ENCODE measurements around the gene MYCN.

- TF ChIP-seq CTCF (optimal IDR thresholded peaks at IDR 0.05 in 1 of 3, IDR thresholded peaks at IDR 0.05 in 1 of 3, conservative IDR thresholded peaks at IDR 0.05 in 1 of 3; ENCODE audit: extremely low read depth in 1 of 3, insufficient read depth in 2 of 3, low read length in 3 of 3) (no peak), EZH2 (IDR thresholded peaks at IDR 0.05; ENCODE audit: low read length) (no peak)
Measured at GRCh38 chr2:15929861-15930260, 10.5 kb upstream of the MYCN start.

Data from keratinocyte (primary cell).